ENCODE data around the gene STX12. TPM values are rescaled to one million over a fixed set of nuclear protein-coding genes. Genes with fewer than 3 reads are reported as not detected.
A peak's percentile ranks its signal among the peaks of the same experiment; 100 is the strongest.

STX12 gene
- polyA plus RNA-seq, 1 of the 3 experiments (the other 2 are of a cell fraction): 12.9 TPM

DNA sequence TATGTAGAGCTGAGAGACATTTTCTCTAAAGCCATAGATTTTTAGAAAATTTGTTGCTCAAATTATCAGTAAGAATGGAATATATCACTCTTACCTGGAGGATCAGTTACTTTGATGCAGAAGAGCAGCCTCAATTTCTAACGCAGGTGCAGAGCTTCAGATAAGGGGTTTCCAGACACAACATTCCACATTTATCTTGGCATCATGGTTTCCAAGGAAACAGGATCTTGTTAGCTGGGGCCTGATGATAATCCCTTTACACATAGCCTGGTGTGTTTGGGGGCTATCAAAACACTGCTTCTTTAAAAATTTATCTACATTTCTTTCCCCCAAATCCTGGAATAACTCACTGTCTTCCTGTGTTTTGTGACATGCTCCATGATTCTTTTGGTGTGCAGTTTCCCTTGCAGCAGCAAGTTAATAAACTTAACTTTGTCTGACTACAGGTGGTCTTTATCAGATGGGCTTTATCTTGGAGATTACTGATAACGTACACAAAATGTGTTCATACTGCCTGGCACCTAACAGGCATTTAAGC, 2.7 kb upstream of the STX12 start:
- 40% methylated on average over 2 of the region's 2 CpGs for WGBS (ENCODE audit: low lambda C conversion rate)
- H2AFZ ChIP-seq (ENCODE audit: low read depth): no peak overlapping the region
- peaks cover 0 to 5% of the 10 kb centered on the region in 2 experiments; a peak in 2 of 4 replicates for H3K4me1 ChIP-seq (ENCODE audit: control insufficient read depth in 1 of 2, insufficient read depth in 2 of 2, low read depth in 1 of 2, low read length in 1 of 2)
- no peaks in the 10 kb centered on the region for H3K27me3 ChIP-seq (ENCODE audit: insufficient read depth)
- no peaks in the 10 kb centered on the region for H3K9me2 ChIP-seq
- no peaks in the 10 kb centered on the region for H3K9me3 ChIP-seq
- 0 out of 2 replicates have a peak, but pooled peaks cover 7% of the 10 kb centered on the region for H4K20me1 ChIP-seq (ENCODE audit: insufficient read depth)
- no peak for DNase-seq
- no peak overlapping the region for H3K4me2 ChIP-seq
- H3K27ac ChIP-seq (ENCODE audit: low read depth in 2 of 2, low read length in 1 of 2): peak overlapping the region in 1 of 2 experiments; percentile 64; a peak in 2 of 4 replicates
- H3K9ac ChIP-seq: no peak overlapping the region
- H3K4me3 ChIP-seq (ENCODE audit: low read depth in 2 of 2, low read length in 1 of 2): no peak overlapping the region
- H3F3A ChIP-seq (replicated peaks; ENCODE audit: insufficient read depth): no peaks in the 10 kb centered on the region
- ChIA-PET CTCF (interaction anchor here (1.4 to 1.9 kb wide), 2 partner anchors 10 to 45 kb away, joined by 7 to 9 read pairs; partner anchors contain the start of gene FAM76A), POLR2A (interaction anchor here (1.0 kb wide), 1 partner anchor 45 kb away, joined by 3 read pairs; no protein-coding TSS in a partner anchor)
- no peaks in the 10 kb centered on the region for H3K36me3 ChIP-seq (replicated peaks in 1 of 2; ENCODE audit: control insufficient read depth in 1 of 2, insufficient read depth in 2 of 2, low read length in 1 of 2)
- H3K79me2 ChIP-seq (ENCODE audit: insufficient read depth): peaks cover 22% of the 10 kb centered on the region
- TF ChIP-seq CHD2 (IDR thresholded peaks at IDR 0.05; ENCODE audit: low read length, partially characterized antibody): peak; percentile 44
- TF ChIP-seq, protein P1, sequence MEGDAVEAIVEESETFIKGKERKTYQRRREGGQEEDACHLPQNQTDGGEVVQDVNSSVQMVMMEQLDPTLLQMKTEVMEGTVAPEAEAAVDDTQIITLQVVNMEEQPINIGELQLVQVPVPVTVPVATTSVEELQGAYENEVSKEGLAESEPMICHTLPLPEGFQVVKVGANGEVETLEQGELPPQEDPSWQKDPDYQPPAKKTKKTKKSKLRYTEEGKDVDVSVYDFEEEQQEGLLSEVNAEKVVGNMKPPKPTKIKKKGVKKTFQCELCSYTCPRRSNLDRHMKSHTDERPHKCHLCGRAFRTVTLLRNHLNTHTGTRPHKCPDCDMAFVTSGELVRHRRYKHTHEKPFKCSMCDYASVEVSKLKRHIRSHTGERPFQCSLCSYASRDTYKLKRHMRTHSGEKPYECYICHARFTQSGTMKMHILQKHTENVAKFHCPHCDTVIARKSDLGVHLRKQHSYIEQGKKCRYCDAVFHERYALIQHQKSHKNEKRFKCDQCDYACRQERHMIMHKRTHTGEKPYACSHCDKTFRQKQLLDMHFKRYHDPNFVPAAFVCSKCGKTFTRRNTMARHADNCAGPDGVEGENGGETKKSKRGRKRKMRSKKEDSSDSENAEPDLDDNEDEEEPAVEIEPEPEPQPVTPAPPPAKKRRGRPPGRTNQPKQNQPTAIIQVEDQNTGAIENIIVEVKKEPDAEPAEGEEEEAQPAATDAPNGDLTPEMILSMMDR (IDR thresholded peaks at IDR 0.05): no peak
- no peak for TF ChIP-seq RAD21 (IDR thresholded peaks at IDR 0.05; ENCODE audit: low read length)
- TF ChIP-seq, protein P2, sequence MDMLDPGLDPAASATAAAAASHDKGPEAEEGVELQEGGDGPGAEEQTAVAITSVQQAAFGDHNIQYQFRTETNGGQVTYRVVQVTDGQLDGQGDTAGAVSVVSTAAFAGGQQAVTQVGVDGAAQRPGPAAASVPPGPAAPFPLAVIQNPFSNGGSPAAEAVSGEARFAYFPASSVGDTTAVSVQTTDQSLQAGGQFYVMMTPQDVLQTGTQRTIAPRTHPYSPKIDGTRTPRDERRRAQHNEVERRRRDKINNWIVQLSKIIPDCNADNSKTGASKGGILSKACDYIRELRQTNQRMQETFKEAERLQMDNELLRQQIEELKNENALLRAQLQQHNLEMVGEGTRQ (IDR thresholded peaks at IDR 0.05; ENCODE audit: borderline replicate concordance, low read depth, low read length): no peak
- TF ChIP-seq, protein P3, sequence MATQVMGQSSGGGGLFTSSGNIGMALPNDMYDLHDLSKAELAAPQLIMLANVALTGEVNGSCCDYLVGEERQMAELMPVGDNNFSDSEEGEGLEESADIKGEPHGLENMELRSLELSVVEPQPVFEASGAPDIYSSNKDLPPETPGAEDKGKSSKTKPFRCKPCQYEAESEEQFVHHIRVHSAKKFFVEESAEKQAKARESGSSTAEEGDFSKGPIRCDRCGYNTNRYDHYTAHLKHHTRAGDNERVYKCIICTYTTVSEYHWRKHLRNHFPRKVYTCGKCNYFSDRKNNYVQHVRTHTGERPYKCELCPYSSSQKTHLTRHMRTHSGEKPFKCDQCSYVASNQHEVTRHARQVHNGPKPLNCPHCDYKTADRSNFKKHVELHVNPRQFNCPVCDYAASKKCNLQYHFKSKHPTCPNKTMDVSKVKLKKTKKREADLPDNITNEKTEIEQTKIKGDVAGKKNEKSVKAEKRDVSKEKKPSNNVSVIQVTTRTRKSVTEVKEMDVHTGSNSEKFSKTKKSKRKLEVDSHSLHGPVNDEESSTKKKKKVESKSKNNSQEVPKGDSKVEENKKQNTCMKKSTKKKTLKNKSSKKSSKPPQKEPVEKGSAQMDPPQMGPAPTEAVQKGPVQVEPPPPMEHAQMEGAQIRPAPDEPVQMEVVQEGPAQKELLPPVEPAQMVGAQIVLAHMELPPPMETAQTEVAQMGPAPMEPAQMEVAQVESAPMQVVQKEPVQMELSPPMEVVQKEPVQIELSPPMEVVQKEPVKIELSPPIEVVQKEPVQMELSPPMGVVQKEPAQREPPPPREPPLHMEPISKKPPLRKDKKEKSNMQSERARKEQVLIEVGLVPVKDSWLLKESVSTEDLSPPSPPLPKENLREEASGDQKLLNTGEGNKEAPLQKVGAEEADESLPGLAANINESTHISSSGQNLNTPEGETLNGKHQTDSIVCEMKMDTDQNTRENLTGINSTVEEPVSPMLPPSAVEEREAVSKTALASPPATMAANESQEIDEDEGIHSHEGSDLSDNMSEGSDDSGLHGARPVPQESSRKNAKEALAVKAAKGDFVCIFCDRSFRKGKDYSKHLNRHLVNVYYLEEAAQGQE (IDR thresholded peaks at IDR 0.05; ENCODE audit: low read depth, low read length): no peak
- no peak for TF ChIP-seq TEAD4 (IDR thresholded peaks at IDR 0.05; ENCODE audit: borderline replicate concordance, insufficient read depth)
- TF ChIP-seq SIN3A (IDR thresholded peaks at IDR 0.05; ENCODE audit: borderline replicate concordance, low read depth, low read length): no peak
- no peak for TF ChIP-seq JUND (IDR thresholded peaks at IDR 0.05)
- TF ChIP-seq TAF1 (IDR thresholded peaks at IDR 0.05; ENCODE audit: borderline replicate concordance, low read depth, low read length): no peak
- TF ChIP-seq RXRA (IDR thresholded peaks at IDR 0.05; ENCODE audit: borderline replicate concordance, low read depth): no peak
- TF ChIP-seq NRF1 (IDR thresholded peaks at IDR 0.05; ENCODE audit: low read depth, low read length): no peak
- TF ChIP-seq, protein P4, sequence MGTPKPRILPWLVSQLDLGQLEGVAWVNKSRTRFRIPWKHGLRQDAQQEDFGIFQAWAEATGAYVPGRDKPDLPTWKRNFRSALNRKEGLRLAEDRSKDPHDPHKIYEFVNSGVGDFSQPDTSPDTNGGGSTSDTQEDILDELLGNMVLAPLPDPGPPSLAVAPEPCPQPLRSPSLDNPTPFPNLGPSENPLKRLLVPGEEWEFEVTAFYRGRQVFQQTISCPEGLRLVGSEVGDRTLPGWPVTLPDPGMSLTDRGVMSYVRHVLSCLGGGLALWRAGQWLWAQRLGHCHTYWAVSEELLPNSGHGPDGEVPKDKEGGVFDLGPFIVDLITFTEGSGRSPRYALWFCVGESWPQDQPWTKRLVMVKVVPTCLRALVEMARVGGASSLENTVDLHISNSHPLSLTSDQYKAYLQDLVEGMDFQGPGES (IDR thresholded peaks at IDR 0.05; ENCODE audit: low read depth, low read length): no peak
- TF ChIP-seq GABPA (IDR thresholded peaks at IDR 0.05; ENCODE audit: low read depth): no peak
- TF ChIP-seq POLR2AphosphoS5 (IDR thresholded peaks at IDR 0.05; ENCODE audit: low read depth, low read length): no peak
- TF ChIP-seq, protein P5, sequence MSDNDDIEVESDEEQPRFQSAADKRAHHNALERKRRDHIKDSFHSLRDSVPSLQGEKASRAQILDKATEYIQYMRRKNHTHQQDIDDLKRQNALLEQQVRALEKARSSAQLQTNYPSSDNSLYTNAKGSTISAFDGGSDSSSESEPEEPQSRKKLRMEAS (IDR thresholded peaks at IDR 0.05; ENCODE audit: low read depth): no peak
- TF ChIP-seq, protein P6, sequence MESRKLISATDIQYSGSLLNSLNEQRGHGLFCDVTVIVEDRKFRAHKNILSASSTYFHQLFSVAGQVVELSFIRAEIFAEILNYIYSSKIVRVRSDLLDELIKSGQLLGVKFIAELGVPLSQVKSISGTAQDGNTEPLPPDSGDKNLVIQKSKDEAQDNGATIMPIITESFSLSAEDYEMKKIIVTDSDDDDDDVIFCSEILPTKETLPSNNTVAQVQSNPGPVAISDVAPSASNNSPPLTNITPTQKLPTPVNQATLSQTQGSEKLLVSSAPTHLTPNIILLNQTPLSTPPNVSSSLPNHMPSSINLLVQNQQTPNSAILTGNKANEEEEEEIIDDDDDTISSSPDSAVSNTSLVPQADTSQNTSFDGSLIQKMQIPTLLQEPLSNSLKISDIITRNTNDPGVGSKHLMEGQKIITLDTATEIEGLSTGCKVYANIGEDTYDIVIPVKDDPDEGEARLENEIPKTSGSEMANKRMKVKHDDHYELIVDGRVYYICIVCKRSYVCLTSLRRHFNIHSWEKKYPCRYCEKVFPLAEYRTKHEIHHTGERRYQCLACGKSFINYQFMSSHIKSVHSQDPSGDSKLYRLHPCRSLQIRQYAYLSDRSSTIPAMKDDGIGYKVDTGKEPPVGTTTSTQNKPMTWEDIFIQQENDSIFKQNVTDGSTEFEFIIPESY (IDR thresholded peaks at IDR 0.05; ENCODE audit: borderline replicate concordance, low read depth): no peak
- TF ChIP-seq FOSL2 (IDR thresholded peaks at IDR 0.05; ENCODE audit: borderline replicate concordance, low read depth): no peak
- TF ChIP-seq, protein P7, sequence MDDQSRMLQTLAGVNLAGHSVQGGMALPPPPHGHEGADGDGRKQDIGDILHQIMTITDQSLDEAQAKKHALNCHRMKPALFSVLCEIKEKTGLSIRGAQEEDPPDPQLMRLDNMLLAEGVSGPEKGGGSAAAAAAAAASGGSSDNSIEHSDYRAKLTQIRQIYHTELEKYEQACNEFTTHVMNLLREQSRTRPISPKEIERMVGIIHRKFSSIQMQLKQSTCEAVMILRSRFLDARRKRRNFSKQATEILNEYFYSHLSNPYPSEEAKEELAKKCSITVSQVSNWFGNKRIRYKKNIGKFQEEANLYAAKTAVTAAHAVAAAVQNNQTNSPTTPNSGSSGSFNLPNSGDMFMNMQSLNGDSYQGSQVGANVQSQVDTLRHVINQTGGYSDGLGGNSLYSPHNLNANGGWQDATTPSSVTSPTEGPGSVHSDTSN (IDR thresholded peaks at IDR 0.05): no peak
- no peak for TF ChIP-seq TCF12 (IDR thresholded peaks at IDR 0.05)
- peak; percentile 78 for TF ChIP-seq GATA2 (CRISPR knock-in tag; IDR thresholded peaks at IDR 0.05)
- TF ChIP-seq, protein P8, sequence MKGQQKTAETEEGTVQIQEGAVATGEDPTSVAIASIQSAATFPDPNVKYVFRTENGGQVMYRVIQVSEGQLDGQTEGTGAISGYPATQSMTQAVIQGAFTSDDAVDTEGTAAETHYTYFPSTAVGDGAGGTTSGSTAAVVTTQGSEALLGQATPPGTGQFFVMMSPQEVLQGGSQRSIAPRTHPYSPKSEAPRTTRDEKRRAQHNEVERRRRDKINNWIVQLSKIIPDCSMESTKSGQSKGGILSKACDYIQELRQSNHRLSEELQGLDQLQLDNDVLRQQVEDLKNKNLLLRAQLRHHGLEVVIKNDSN (IDR thresholded peaks at IDR 0.05; ENCODE audit: borderline replicate concordance, low read depth): no peak

Data from SK-N-SH (cell line).